GM12864 (cell line): Measurements from ENCODE around the gene CRIP1.

Experiments used
- DNase-seq: peaks from one replicate; pipeline ENCODE4 v3.0.0-alpha.2; 2011; ENCODE audit warnings: low read depth
- H3K4me3 ChIP-seq: 2 replicates; pipeline ENCODE4 v1.5.1; 2011; ENCODE audit warnings: mild to moderate bottlenecking, low read depth, low read length, control low read depth
- CTCF ChIP-seq: IDR thresholded peaks from 2 replicates; pipeline ENCODE4 v1.5.1; 2011; ENCODE audit warnings: low read depth, mild to moderate bottlenecking, moderate library complexity, low read length, control low read depth, inconsistent platforms; ENCODE audit errors: missing control alignments

CRIP1 gene

GRCh38 chr14:105440992-105441391 lies 45.7 kb upstream of the CRIP1 start:
- H3K4me3 ChIP-seq: no peak overlapping the region
- DNase-seq: no peak
- no peak for TF ChIP-seq CTCF

- DNase-seq: no peak
- no peak for TF ChIP-seq CTCF
- no peak overlapping the region for H3K4me3 ChIP-seq
Measured at GRCh38 chr14:105442125-105442524, 44.6 kb upstream of the CRIP1 start.

GRCh38 chr14:105442834-105443233 lies 43.9 kb upstream of the CRIP1 start:
- DNase-seq: no peak
- no peak overlapping the region for H3K4me3 ChIP-seq
- no peak for TF ChIP-seq CTCF

GRCh38 chr14:105444859-105445258 lies 41.8 kb upstream of the CRIP1 start:
- H3K4me3 ChIP-seq: no peak overlapping the region
- no peak for TF ChIP-seq CTCF
- DNase-seq: no peak

- no peak for DNase-seq
- no peak for TF ChIP-seq CTCF
- no peak overlapping the region for H3K4me3 ChIP-seq
Measured at GRCh38 chr14:105445290-105445689, 41.4 kb upstream of the CRIP1 start.

GRCh38 chr14:105445901-105446845 lies 40.5 kb upstream of the CRIP1 start:
- DNase-seq: no peak
- no peak for TF ChIP-seq CTCF
- no peak overlapping the region for H3K4me3 ChIP-seq

GRCh38 chr14:105446971-105447370 lies 39.7 kb upstream of the CRIP1 start:
- H3K4me3 ChIP-seq: no peak overlapping the region
- DNase-seq: no peak
- TF ChIP-seq CTCF: no peak
